Left colon (tissue), 2 donors: ENCODE measurements around the gene PPP3CA. TPM values are rescaled to one million over a fixed set of nuclear protein-coding genes. Genes with fewer than 3 reads are reported as not detected.
"Not testable (repeated sequence)": the region's sequence is repeated elsewhere in the genome, so short reads cannot be mapped to it uniquely, and the experiment has no call there.

Experiments
- ATAC-seq: fragments of 200-7000 bp; cut with Tn5 transposase; one replicate; pipeline ENCODE4 v1.9.1; 2020; ENCODE audit warnings: mild to moderate bottlenecking, moderate library complexity
- DNase-seq, 2 donors: peaks; one replicate each; pipeline ENCODE4 v3.0.0-alpha.2; 2020
- intact Hi-C, 2 donors: fragments of 100-400 bp; cut with DNase I in 1 of 2; cut with micrococcal nuclease in 1 of 2; formaldehyde crosslinking; loops; one replicate each; pipeline versions ENCODE4 v1.11.2 to v1.14.0; 2022; cut with DNase I, micrococcal nuclease
- total RNA-seq, 2 donors: library from RNA; stranded (reverse); fragmentation: NEBNext Ultra II Directional; extraction: Animal tissue kit (Norgen Biotek cat#: 25700); gene quantifications; one replicate each; pipeline ENCODE4 v1.2.1, GENCODE V29; 2021
- donor health status: DM: no; HTN: no; CAD: no.
- donor health status: DM: yes; HTN: yes; CAD: no.

Gene PPP3CA
- total RNA-seq, 2 donors from 2014 or later = 38.0 to 59.5 TPM

- no peak for DNase-seq
- intact Hi-C loops = no loop called here
- ATAC-seq = no peak
Measured at GRCh38 chr4:101271516-101271915, 75.8 kb downstream of the PPP3CA start.

DNA sequence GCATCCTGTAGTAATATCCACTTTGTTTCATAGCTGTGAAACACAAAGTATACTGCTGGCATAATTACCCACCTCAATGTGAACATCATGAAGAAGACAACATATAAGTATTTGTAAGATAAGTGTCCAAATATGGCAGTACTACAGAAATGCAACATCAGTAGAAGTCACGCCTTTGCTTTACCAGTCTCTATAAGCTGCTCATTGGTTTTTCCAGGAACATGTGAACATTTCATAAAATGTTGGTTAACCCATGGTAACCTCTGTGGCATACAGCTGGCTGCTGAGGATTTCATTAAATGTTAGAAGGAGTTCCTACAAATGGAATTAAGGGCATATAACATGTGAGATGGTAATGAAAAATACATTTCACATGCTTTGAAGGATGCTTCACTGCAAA, 77.6 kb downstream of the PPP3CA start:
- intact Hi-C loops = no loop called here
- DNase-seq = no peak

DNA sequence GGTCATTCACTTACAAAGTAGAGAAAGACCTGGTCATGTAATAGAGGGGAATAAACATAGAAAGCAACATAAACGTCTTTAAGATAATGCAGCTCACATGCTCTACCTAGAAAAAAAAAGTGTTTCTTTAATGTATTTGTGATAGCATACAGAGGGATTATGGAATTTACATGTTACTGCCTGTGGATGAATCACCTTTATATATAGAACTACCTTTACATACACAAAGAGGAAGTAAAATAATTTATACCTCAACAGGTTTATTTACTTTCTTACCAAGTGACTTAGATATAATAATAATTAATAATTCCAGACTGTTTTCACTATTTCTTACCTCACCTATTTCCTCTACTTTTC, 81.5 kb downstream of the PPP3CA start:
- ATAC-seq (peak; percentile 57), DNase-seq (no peak)
- intact Hi-C loops = no loop called here

More for the DNA sequence above, 77.6 kb downstream of the PPP3CA start:
- no peak for ATAC-seq

DNA sequence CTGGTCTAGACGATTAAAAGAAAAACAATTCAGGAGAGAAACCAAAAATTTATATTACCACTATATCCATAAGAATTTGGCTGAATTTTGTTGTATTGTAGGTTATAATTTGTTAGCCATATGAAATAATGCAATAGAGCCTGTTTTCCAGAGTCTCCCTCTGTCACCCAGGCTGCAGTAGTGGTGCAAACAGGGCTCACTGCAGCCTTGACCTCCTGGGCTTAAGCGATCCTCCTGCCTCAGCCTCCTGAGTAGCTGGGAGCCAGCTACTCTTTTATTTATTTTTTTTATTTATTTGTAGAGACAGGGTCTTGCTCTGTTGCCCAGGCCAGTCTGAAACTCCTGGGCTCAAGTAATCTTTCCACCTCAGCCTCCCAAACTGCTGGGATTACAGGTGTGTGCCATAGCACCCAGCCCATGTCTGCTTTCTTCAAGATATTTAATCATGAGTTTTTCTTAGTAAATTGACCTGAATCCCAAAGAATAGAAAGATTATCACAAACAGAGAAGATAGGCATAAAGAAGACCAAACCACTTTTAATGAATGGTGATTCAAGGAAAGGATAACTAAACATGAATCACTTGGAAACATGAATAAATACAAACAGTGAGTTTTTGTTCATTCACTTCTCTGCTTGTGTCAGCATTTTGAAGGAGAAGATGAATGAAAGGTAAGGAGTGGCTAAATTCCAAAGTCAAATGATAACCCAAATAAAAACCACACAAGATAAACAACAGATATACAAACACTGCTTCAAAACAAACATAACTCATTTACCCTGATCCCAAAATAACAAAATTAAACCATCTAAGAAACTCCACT, 82.1 kb downstream of the PPP3CA start:
- intact Hi-C loops = no loop called here
- DNase-seq (no peak), ATAC-seq (no peak)

- intact Hi-C loops = no loop called here
- ATAC-seq (no peak), DNase-seq (no peak)
Measured at GRCh38 chr4:101264512-101264911, 82.8 kb downstream of the PPP3CA start.

DNA sequence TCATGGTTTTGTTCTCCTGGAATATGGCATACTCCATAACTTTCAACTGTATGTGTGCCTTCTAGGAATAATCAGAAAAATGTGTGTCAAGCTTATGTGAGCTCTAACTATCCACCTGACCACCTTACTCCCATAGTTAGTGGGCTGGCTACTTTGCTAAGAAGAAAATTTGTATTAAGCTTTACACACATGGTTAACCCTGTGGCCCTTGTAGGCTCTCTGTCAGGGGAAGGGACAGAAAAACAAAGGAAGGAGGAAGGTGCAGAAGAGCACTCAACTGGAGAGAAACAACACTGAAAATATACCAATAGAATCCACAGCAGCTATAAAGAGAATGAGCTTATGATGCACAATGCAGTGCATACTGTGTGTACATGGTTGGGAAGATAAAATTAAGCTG, 84.6 kb downstream of the PPP3CA start:
- DNase-seq (no peak), ATAC-seq (no peak)
- intact Hi-C loops = no loop called here

- no peak for ATAC-seq
Measured at GRCh38 chr4:101259876-101260275, 87.5 kb downstream of the PPP3CA start.

DNA sequence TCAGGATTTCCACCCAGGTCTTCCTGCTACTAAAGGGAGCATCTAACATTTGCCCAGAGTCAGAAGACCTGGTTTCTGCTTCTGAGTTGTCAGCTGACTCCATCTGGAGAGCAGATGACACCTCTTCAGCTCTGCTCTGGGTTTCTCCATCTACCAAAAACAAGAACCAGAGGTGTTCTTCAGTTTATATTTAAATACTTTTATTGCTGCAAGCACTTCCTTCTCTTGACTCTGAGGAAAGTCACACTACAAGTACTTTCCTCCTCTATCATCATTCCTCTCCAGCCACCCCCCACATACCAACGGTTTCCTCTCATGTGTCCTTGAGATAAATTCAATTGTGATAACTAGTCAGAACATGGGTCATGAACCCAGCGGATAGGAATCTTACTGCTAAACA, 88.4 kb downstream of the PPP3CA start:
- intact Hi-C loops = no loop called here
- ATAC-seq = no peak
- DNase-seq = no peak

More at GRCh38 chr4:101259876-101260275, 87.5 kb downstream of the PPP3CA start:
- intact Hi-C loops = no loop called here
- no peak for DNase-seq

- intact Hi-C loops = no loop called here
- ATAC-seq = peak; percentile 93
Measured at GRCh38 chr4:101256222-101256621, 91.1 kb downstream of the PPP3CA start.

GRCh38 chr4:101254776-101255175, 92.5 kb downstream of the PPP3CA start:
- no peak for DNase-seq
- ATAC-seq = no peak
- intact Hi-C loops = no loop called here

More at GRCh38 chr4:101256222-101256621, 91.1 kb downstream of the PPP3CA start:
- no peak for DNase-seq

DNA sequence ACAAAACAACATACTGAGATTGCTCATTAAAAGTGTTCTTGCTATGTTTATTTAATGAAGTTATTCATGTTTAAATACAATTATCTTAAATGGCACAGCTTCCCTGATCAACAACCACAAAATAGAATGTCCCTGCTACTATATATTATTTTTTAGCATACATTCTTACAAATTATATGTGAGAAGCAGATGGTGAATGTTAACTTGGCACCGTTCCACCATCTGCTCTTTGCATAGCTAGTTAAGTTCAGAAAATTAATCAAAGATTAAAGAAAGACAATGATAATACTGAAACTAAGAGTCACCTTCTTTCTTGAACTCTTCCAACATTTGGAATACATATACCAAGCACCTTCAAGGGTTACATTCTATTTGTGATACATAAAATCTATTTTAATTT, 94.2 kb downstream of the PPP3CA start:
- intact Hi-C loops = no loop called here
- ATAC-seq = no peak
- DNase-seq = no peak

GRCh38 chr4:101252721-101253120, 94.6 kb downstream of the PPP3CA start:
- no peak for ATAC-seq
- intact Hi-C loops = no loop called here
- no peak for DNase-seq

DNA sequence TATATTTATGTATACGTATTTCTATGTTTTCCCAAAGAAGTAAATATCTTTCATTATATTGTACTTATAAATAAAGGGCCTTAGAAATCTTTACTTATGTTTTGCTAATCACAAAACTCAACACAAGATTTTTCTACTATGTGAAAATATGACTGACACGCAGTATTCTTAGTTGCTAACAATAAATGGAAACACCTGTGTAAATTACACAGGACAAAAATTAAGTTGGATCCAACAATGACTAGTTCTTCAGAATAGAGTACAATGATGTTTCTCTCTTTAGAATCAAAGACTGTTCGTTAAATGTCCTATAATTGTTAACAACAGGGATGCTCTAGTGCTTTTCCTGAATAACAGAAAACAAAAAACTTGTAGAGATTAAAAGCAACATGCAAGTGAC, 96.1 kb downstream of the PPP3CA start:
- DNase-seq (no peak), ATAC-seq (no peak)
- intact Hi-C loops = no loop called here

GRCh38 chr4:101244349-101244748, 103.0 kb downstream of the PPP3CA start:
- intact Hi-C loops = no loop called here
- ATAC-seq (no peak), DNase-seq (no peak)

DNA sequence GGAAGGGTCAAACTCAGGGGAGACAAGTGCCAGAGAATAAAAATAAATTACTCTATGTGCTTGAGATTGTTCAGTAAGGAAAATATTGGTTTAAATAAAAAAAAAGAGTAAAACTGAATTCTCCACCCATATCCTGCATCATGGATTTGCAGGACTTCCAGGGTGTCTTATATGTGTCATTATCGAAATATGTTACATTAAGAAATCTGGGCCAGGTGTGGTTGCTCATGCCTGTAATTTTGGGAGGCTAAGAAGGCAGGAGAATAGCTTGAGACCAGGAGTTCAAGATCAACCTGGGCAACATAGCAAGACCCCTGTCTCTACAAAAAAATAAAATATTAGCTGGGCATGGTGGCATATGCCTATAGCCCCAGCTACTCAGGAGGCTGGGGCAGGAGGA, 104.9 kb downstream of the PPP3CA start:
- no peak for ATAC-seq
- DNase-seq = no peak
- intact Hi-C loops = no loop called here

GRCh38 chr4:101240099-101240498, 107.2 kb downstream of the PPP3CA start:
- DNase-seq (no peak), ATAC-seq (no peak)
- intact Hi-C loops = no loop called here

DNA sequence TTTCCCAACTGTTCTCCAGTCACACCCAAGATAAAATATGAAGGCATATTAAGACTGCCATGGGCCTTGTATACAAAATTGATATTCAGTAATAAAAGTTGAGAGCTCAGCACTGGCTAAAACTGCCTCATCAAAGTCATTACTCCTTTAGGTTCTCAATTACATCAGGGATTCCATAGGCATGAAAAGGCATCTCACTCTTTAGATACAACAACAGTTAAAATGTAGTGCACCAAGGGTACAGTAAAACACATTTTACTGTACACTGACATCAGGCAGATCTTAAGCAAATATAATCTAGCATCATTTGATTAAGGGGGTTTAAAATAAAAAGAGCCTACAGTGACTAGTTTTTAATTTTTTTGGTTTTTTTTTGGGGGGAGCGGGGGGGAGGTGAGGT, 107.7 kb downstream of the PPP3CA start:
- no peak for ATAC-seq
- intact Hi-C loops = no loop called here
- no peak for DNase-seq

DNA sequence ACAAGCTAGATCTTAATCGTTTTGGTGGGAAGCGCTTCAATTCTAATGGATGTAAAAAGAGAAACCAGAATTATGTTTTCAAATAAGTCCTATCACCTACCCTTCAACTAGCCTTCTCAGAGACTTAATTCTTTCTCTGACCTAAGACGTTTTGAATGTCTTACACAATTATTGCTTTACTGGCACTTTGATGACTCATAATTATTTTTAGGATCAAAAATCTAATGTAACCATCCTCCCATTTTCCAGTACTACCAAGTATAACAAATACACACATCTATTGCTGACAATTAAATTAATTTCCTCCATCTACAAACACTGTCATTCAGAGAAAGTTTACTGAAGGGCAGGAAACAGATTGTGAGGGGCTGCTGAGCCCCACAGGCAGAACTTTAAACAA, 108.6 kb downstream of the PPP3CA start:
- DNase-seq (no peak), ATAC-seq (no peak)
- intact Hi-C loops = no loop called here

DNA sequence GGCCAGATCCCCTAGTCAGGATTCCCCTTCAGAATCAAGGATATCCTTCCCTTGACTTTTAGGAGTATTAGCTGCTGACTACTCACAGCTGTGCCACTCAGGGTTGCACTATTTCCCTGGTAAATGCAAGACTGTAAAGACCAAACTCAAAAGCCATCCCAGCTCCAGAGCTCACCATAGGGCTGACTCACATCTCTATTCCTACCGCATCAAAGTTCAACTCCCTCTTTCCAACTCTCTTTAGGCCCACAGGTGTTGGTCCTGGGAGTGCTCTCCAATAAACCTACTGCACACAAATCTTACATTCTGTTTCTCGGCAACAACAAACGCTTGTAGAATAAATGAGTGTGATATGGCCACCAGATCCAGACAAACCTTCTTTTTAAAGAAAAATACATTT, 109.6 kb downstream of the PPP3CA start:
- peak; percentile 70 for ATAC-seq
- intact Hi-C loops = no loop called here
- no peak for DNase-seq

- intact Hi-C loops = no loop called here
- DNase-seq (no peak), ATAC-seq (no peak)
Measured at GRCh38 chr4:101236097-101236496, 111.2 kb downstream of the PPP3CA start.

DNA sequence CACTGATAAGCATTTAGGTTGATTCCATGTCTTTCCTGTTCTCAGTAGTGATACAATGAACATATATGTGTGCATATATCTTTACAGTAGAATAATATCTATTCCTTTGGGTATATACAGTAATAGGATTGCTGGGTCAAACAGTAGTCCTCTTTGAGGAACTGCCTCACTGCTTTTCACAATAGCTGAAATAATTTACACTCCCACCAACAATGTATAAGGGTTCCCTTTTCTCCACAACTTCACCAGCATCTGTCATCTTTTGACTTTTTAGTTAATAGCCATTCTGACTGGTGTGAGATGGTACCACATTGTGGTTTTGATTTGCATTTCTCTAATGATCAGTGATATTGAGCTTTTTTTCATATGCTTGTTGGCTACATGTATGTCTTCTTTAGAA, 113.2 kb downstream of the PPP3CA start:
- DNase-seq, intact Hi-C loops, ATAC-seq: not testable (repeated sequence)
